Testis (tissue), 3 donors: ENCODE data around the gene SNX12. TPM values are rescaled to one million over a fixed set of nuclear protein-coding genes. Genes with fewer than 3 reads are reported as not detected.

Source experiments
- DNase-seq: peaks from one replicate; pipeline ENCODE4 v3.0.0-alpha.2; 2019
- H3K27ac ChIP-seq, 2 donors: fragments of 200-600 bp; sonication (generic); one replicate each; pipeline ENCODE4 v1.5.1; 2019
- H3K27me3 ChIP-seq: fragments of 200-600 bp; sonication (generic); one replicate; pipeline ENCODE4 v1.5.1; 2019
- H3K36me3 ChIP-seq: fragments of 200-600 bp; sonication (generic); one replicate; pipeline ENCODE4 v1.5.1; 2017; ENCODE audit warnings: low read depth; ENCODE audit errors: missing control alignments
- H3K4me1 ChIP-seq: fragments of 200-600 bp; sonication (generic); one replicate; pipeline ENCODE4 v1.5.1; 2019
- H3K4me3 ChIP-seq, 2 donors: fragments of 200-600 bp; sonication (generic); one replicate each; pipeline ENCODE4 v1.5.1; 2017 to 2019
- H3K9me3 ChIP-seq: fragments of 200-600 bp; sonication (generic); one replicate; pipeline ENCODE4 v1.5.1; 2017
- CTCF ChIP-seq, 3 experiments: fragments of 450-650 bp in 2 of 3; fragments of 200-600 bp in 1 of 3; sonication (generic) in 1 of 3; IDR thresholded peaks; one replicate each; pipeline ENCODE4 v1.5.1; 2016 to 2019; ENCODE audit warnings: antibody characterized with exemption in 3 of 3, mild to moderate bottlenecking in 2 of 3, moderate library complexity in 1 of 3
- POLR2A ChIP-seq: fragments of 450-650 bp; IDR thresholded peaks from one replicate; pipeline ENCODE4 v1.6.1; 2017; ENCODE audit warnings: antibody characterized with exemption, mild to moderate bottlenecking, moderate library complexity
- WGBS, 2 donors: methylation state at CpG; one replicate each; pipeline ENCODE4 v1.1.5; 2018; 5-methylcytosine and 5-hydroxymethylcytosine counted together
- intact Hi-C: fragments of 100-400 bp; cut with DNase I; formaldehyde crosslinking; loops from one replicate; pipeline ENCODE4 v1.15.1; 2023; ENCODE audit warnings: low total_unique reads
- polyA plus RNA-seq: library from polyadenylated mRNA; stranded (reverse); fragments of 350-450 nt; fragmentation: Illumina TruSeq; extraction: RNeasy Lipid Tissue Mini Kit (QIAGEN cat#74804); gene quantifications from one replicate; pipeline ENCODE4 v1.2.3, GENCODE V29; 2014; ENCODE audit warnings: low read depth, low replicate concordance; ENCODE audit not compliant: insufficient read depth
- total RNA-seq, 2 donors: library from RNA; depleted of rRNA; stranded (reverse); fragments of >200 nt; gene quantifications; one replicate each; pipeline ENCODE4 v1.2.3, GENCODE V29; 2016

SNX12 gene
- total and polyA plus RNA-seq, 3 donors from 2014 or later: 35.4 to 53.1 (median 39.4) TPM

- TF ChIP-seq POLR2A (no peak), CTCF (IDR thresholded peaks at IDR 0.05) (no peak)
- DNase-seq: no peak
- Histone ChIP-seq H3K4me3 (peak overlapping the region; percentile 59 to 73), H3K36me3 (no peaks in the 10 kb centered on the region), H3K4me1 (no peaks in the 10 kb centered on the region), H3K9me3 (no peaks in the 10 kb centered on the region), H3K27ac (peak overlapping the region in 1 of 2 donors; percentile 74), H3K27me3 (no peaks in the 10 kb centered on the region)
- WGBS, 2 donors: 16 to 20% methylated on average over 6 of the region's 6 CpGs
- intact Hi-C loops: no loop called here
These were observed 26.9 kb upstream of the SNX12 start for GRCh38 chrX:71095033-71095432.

- no peaks in the 10 kb centered on the region for H3K4me1 ChIP-seq
- no peak overlapping the region for H3K27ac ChIP-seq
- no peaks in the 10 kb centered on the region for H3K9me3 ChIP-seq
- no peak for DNase-seq
- no peaks in the 10 kb centered on the region for H3K27me3 ChIP-seq
- WGBS, 2 donors: 68 to 70% methylated on average over 5 of the region's 5 CpGs
- no peak for TF ChIP-seq CTCF (IDR thresholded peaks at IDR 0.05)
- no peak for TF ChIP-seq POLR2A
- H3K4me3 ChIP-seq: no peak overlapping the region
- no peaks in the 10 kb centered on the region for H3K36me3 ChIP-seq
- intact Hi-C loops: no loop called here
These were observed 23.1 kb upstream of the SNX12 start for GRCh38 chrX:71091263-71091662.

GRCh38 chrX:71085900-71086299, 17.8 kb upstream of the SNX12 start:
- intact Hi-C loops: no loop called here
- no peaks in the 10 kb centered on the region for H3K36me3 ChIP-seq
- DNase-seq: no peak
- H3K27ac ChIP-seq: no peak overlapping the region
- H3K4me3 ChIP-seq: no peak overlapping the region
- H3K27me3 ChIP-seq: no peaks in the 10 kb centered on the region
- H3K9me3 ChIP-seq: no peaks in the 10 kb centered on the region
- WGBS, 2 donors: 48 to 73% methylated on average over 3 to 4 of the region's 4 CpGs
- TF ChIP-seq CTCF (IDR thresholded peaks at IDR 0.05): no peak
- TF ChIP-seq POLR2A: no peak
- no peaks in the 10 kb centered on the region for H3K4me1 ChIP-seq

- no peak overlapping the region for H3K27ac ChIP-seq
- H3K9me3 ChIP-seq: no peaks in the 10 kb centered on the region
- H3K4me3 ChIP-seq: no peak overlapping the region
- no peaks in the 10 kb centered on the region for H3K4me1 ChIP-seq
- intact Hi-C loops: no loop called here
- TF ChIP-seq CTCF (IDR thresholded peaks at IDR 0.05) (no peak), POLR2A (no peak)
- H3K27me3 ChIP-seq: no peaks in the 10 kb centered on the region
- no peaks in the 10 kb centered on the region for H3K36me3 ChIP-seq
- DNase-seq: no peak
- WGBS, 2 donors: 69 to 100% methylated on average over 1 to 3 of the region's 4 CpGs
These were observed 14.7 kb upstream of the SNX12 start for GRCh38 chrX:71082822-71083221.

- Histone ChIP-seq H3K27ac (no peak overlapping the region), H3K27me3 (no peaks in the 10 kb centered on the region), H3K4me1 (no peaks in the 10 kb centered on the region), H3K36me3 (no peaks in the 10 kb centered on the region), H3K9me3 (no peaks in the 10 kb centered on the region), H3K4me3 (no peak overlapping the region)
- TF ChIP-seq CTCF (IDR thresholded peaks at IDR 0.05) (no peak), POLR2A (no peak)
- 79 to 89% methylated on average over 5 of the region's 5 CpGs for WGBS, 2 donors
- intact Hi-C loops: no loop called here
- DNase-seq: no peak
These were observed 14.1 kb upstream of the SNX12 start for GRCh38 chrX:71082124-71082647.
